H1 (cell line): ENCODE results near the gene ZWILCH. TPM values are rescaled to one million over a fixed set of nuclear protein-coding genes. Genes with fewer than 3 reads are reported as not detected.

Source experiments
- CTCF ChIA-PET: fragments of 300-600 bp; sonication (Branson Sonifier 250); formaldehyde crosslinking; loops from one replicate; lab custom pipeline; 2021; ENCODE audit not compliant: partially characterized antibody; lab: Charles Lee
- POLR2A ChIA-PET: fragments of 300-600 bp; sonication (Branson Sonifier 250); formaldehyde crosslinking; loops from one replicate; lab custom pipeline; 2021; ENCODE audit warnings: inconsistent platforms; ENCODE audit not compliant: partially characterized antibody; lab: Charles Lee
- DNase-seq, 2 experiments: peaks; one replicate each; pipeline versions ENCODE4 v3.0.0 to v3.0.0-alpha.2; 2010 to 2022; ENCODE audit warnings: low spot score in 2 of 2, low read depth in 1 of 2, mixed read lengths in 1 of 2
- FAIRE-seq: peaks from 2 replicates; lab custom pipeline; 2011; peaks lifted over from hg19 to GRCh38; lab: Jason Lieb, UNC
- H2AFZ ChIP-seq: 2 replicates; pipeline ENCODE4 v1.8.1; 2012; ENCODE audit warnings: low read length, inconsistent platforms
- H2AK5ac ChIP-seq: 2 replicates; pipeline ENCODE4 v1.6.1; 2013; ENCODE audit warnings: low read depth, low read length
- H2BK120ac ChIP-seq: replicated peaks from 2 replicates; pipeline ENCODE3; 2013; ENCODE audit warnings: low read depth, low read length, inconsistent platforms
- H2BK12ac ChIP-seq: 2 replicates; pipeline ENCODE4 v1.6.1; 2013; ENCODE audit warnings: low read depth, low read length
- H2BK15ac ChIP-seq: 2 replicates; pipeline ENCODE4 v1.6.1; 2013; ENCODE audit warnings: low read length
- H2BK20ac ChIP-seq: 2 replicates; pipeline ENCODE4 v1.6.1; 2013; ENCODE audit warnings: low read length
- H2BK5ac ChIP-seq: 2 replicates; pipeline ENCODE4 v1.6.1; 2013; ENCODE audit warnings: low read depth, low read length
- H3K14ac ChIP-seq: 2 replicates; pipeline ENCODE4 v1.6.1; 2013; ENCODE audit warnings: inconsistent platforms; ENCODE audit not compliant: insufficient read length
- H3K18ac ChIP-seq: 2 replicates; pipeline ENCODE4 v1.6.1; 2013; ENCODE audit warnings: low read length; ENCODE audit errors: extremely low read depth
- H3K23ac ChIP-seq: 2 replicates; pipeline ENCODE4 v1.6.1; 2013; ENCODE audit warnings: inconsistent platforms; ENCODE audit not compliant: insufficient read length
- H3K23me2 ChIP-seq: 2 replicates; pipeline ENCODE4 v1.6.1; 2013; ENCODE audit warnings: low read depth, low read length
- H3K27ac ChIP-seq: 2 replicates; pipeline ENCODE4 v1.6.1; 2011; ENCODE audit warnings: low read depth, low read length, inconsistent platforms
- H3K27me3 ChIP-seq, 4 experiments: replicated peaks in 1 of 4; 1 replicate in 1 of 4; 2 replicates in 3 of 4; pipeline versions ENCODE4 v1.6.1 to v1.8.1; 2011 to 2013; ENCODE audit warnings: low read length in 3 of 4, mild to moderate bottlenecking in 3 of 4, inconsistent platforms in 2 of 4, mixed read lengths in 2 of 4, moderate library complexity in 1 of 4; ENCODE audit not compliant: control insufficient read depth in 3 of 4, insufficient read depth in 3 of 4; ENCODE audit errors: extremely low read depth in 1 of 4
- H3K36me3 ChIP-seq, 4 experiments: 2 replicates each; pipeline versions ENCODE4 v1.6.1 to v1.8.1; 2011 to 2013; ENCODE audit warnings: mild to moderate bottlenecking in 4 of 4, low read length in 3 of 4, moderate library complexity in 2 of 4, control low read depth in 1 of 4, inconsistent platforms in 1 of 4; ENCODE audit not compliant: insufficient read depth in 4 of 4, control insufficient read depth in 2 of 4
- H3K4ac ChIP-seq: replicated peaks from 2 replicates; pipeline ENCODE3; 2013; ENCODE audit warnings: low read length, low read depth, mixed read lengths, inconsistent platforms; ENCODE audit not compliant: insufficient read length
- H3K4me1 ChIP-seq, 4 experiments: replicated peaks in 1 of 4; 1 replicate in 1 of 4; 2 replicates in 3 of 4; pipeline versions ENCODE4 v1.6.1 to v1.8.1; 2011 to 2013; ENCODE audit warnings: low read length in 3 of 4, inconsistent platforms in 2 of 4, mixed read lengths in 1 of 4; ENCODE audit not compliant: insufficient read depth in 4 of 4, control insufficient read depth in 3 of 4
- H3K4me2 ChIP-seq, 2 experiments: 2 replicates each; pipeline versions ENCODE4 v1.6.1 to v1.8.1; 2011 to 2013; ENCODE audit warnings: low read depth in 2 of 2, low read length in 2 of 2, control low read depth in 1 of 2, inconsistent platforms in 1 of 2, mild to moderate bottlenecking in 1 of 2; ENCODE audit not compliant: insufficient read depth in 1 of 2
- H3K4me3 ChIP-seq, 4 experiments: fragments of 200-600, 300-600 bp in 1 of 4; sonication (generic), shearing (Covaris generic), sonication (Bioruptor Twin) in 1 of 4; 2 replicates each; pipeline versions ENCODE4 v1.5.1 to v1.8.1; 2011 to 2016; ENCODE audit warnings: low read length in 4 of 4, low read depth in 3 of 4, control low read depth in 2 of 4, inconsistent platforms in 2 of 4, mild to moderate bottlenecking in 2 of 4, mixed read lengths in 1 of 4, moderate library complexity in 1 of 4; ENCODE audit not compliant: insufficient read depth in 2 of 4; ENCODE audit errors: extremely low read depth in 1 of 4
- H3K56ac ChIP-seq: replicated peaks from 2 replicates; pipeline ENCODE3; 2013; ENCODE audit warnings: low read depth, mild to moderate bottlenecking, mixed read lengths, low read length, inconsistent platforms; ENCODE audit not compliant: insufficient read length
- H3K79me1 ChIP-seq: 2 replicates; pipeline ENCODE4 v1.6.1; 2013; ENCODE audit warnings: low read depth, low read length, control low read depth
- H3K79me2 ChIP-seq, 2 experiments: 2 replicates each; pipeline versions ENCODE4 v1.6.1 to v1.8.1; 2012 to 2013; ENCODE audit warnings: low read length in 2 of 2, mild to moderate bottlenecking in 2 of 2, inconsistent platforms in 1 of 2; ENCODE audit not compliant: insufficient read depth in 2 of 2, control insufficient read depth in 1 of 2
- H3K9ac ChIP-seq, 4 experiments: replicated peaks in 1 of 4; 1 replicate in 1 of 4; 2 replicates in 3 of 4; pipeline versions ENCODE4 v1.6.1 to v1.8.1; 2011 to 2013; ENCODE audit warnings: low read depth in 3 of 4, low read length in 3 of 4, control low read depth in 2 of 4, mild to moderate bottlenecking in 2 of 4, moderate library complexity in 2 of 4, inconsistent platforms in 1 of 4; ENCODE audit errors: extremely low read depth in 1 of 4
- H3K9me3 ChIP-seq, 2 experiments: 2 replicates each; pipeline versions ENCODE4 v1.6.1 to v1.8.1; 2012 to 2013; ENCODE audit warnings: mild to moderate bottlenecking in 2 of 2, moderate library complexity in 2 of 2, control low read depth in 1 of 2, inconsistent platforms in 1 of 2, low read depth in 1 of 2, low read length in 1 of 2, mixed read lengths in 1 of 2; ENCODE audit not compliant: insufficient read depth in 2 of 2
- H4K20me1 ChIP-seq, 2 experiments: replicated peaks in 1 of 2; 2 replicates each; pipeline versions ENCODE3 to v1.8.1; 2011 to 2013; ENCODE audit warnings: inconsistent platforms in 2 of 2, low read length in 2 of 2, mild to moderate bottlenecking in 1 of 2; ENCODE audit not compliant: insufficient read depth in 2 of 2, control insufficient read depth in 1 of 2
- H4K5ac ChIP-seq: 2 replicates; pipeline ENCODE4 v1.6.1; 2013; ENCODE audit warnings: low read length, low read depth, mixed read lengths, inconsistent platforms; ENCODE audit not compliant: insufficient read length
- H4K8ac ChIP-seq: 2 replicates; pipeline ENCODE4 v1.8.0; 2013; ENCODE audit warnings: mild to moderate bottlenecking, moderate library complexity, low read length, inconsistent platforms; ENCODE audit not compliant: insufficient read depth; ENCODE audit errors: extremely low read depth
- H4K91ac ChIP-seq: replicated peaks from 2 replicates; pipeline ENCODE3; 2013; ENCODE audit warnings: low read length, mixed read lengths, inconsistent platforms; ENCODE audit not compliant: insufficient read length
- SIRT6 ChIP-seq: IDR thresholded peaks from one replicate; pipeline ENCODE4 v1.7.1; 2012; ENCODE audit warnings: low read length, inconsistent platforms
- WGBS, 2 experiments: shearing (Covaris generic) in 1 of 2; methylation state at CpG; one replicate each; pipeline versions ENCODE4 v1.1.6 to v1.1.7; 2013 to 2015; ENCODE audit warnings: low lambda C conversion rate in 2 of 2, mixed read lengths in 2 of 2, inconsistent platforms in 1 of 2, low coverage in 1 of 2, missing lambda C conversion rate in 1 of 2; ENCODE audit not compliant: insufficient replicate concordance in 2 of 2, insufficient coverage in 1 of 2, insufficient read length in 1 of 2; ENCODE audit errors: extremely low coverage in 1 of 2, missing lambda C conversion rate in 1 of 2; 5-methylcytosine and 5-hydroxymethylcytosine counted together
- polyA plus RNA-seq, 7 experiments: library from polyadenylated mRNA; depleted of rRNA in 3 of 7; stranded (reverse) in 5 of 7; unstranded in 2 of 7; fragments of >200 nt in 5 of 7; fragments of 200-250 nt in 2 of 7; gene quantifications; 1 replicate in 5 of 7; 2 replicates in 1 of 7; 4 replicates in 1 of 7; pipeline versions ENCODE4 v1.2.1 to v1.2.3, GENCODE V29; 2011 to 2013; ENCODE audit warnings: missing spikeins in 2 of 7, mixed read lengths in 2 of 7
- total RNA-seq: library from RNA; stranded (reverse); fragmentation: NEBNext Ultra II Directional; extraction: Animal tissue kit (Norgen Biotek cat#: 25700); gene quantifications from 2 replicates; pipeline ENCODE4 v1.2.1, GENCODE V29; 2021

ZWILCH gene
- total and polyA plus RNA-seq, 2 of the 8 experiments (the other 6 are each of a cell fraction or from before 2014, with no cell fraction given), result 18.1 to 61.5 TPM

- H3K9me3 ChIP-seq, result no peaks in the 10 kb centered on the region
- H3K9ac ChIP-seq, result no peak overlapping the region
- 94% methylated on average over 3 of the region's 3 CpGs; no CpG with 5 or more reads in 1 of the 2 experiments for WGBS, 2 experiments
- no peak overlapping the region for H3K4me2 ChIP-seq
- no peak overlapping the region for H3K4me3 ChIP-seq
- no peaks in the 10 kb centered on the region for H3K27me3 ChIP-seq
- H3K56ac ChIP-seq, result no peak overlapping the region
- no peaks in the 10 kb centered on the region for H3K23me2 ChIP-seq
- peaks cover 0 to 11% (median 0%) of the 10 kb centered on the region in 4 experiments; a peak in 4 of 8 replicates for H3K36me3 ChIP-seq
- no peak overlapping the region for H3K23ac ChIP-seq
- no peak overlapping the region for H2BK12ac ChIP-seq
- TF ChIP-seq SIRT6, result no peak
- H2AFZ ChIP-seq, result no peak overlapping the region
- H3K79me2 ChIP-seq, result no peaks in the 10 kb centered on the region
- no peak overlapping the region for H2AK5ac ChIP-seq
- H3K4ac ChIP-seq, result no peak overlapping the region
- no peak overlapping the region for H4K91ac ChIP-seq
- no peak overlapping the region for H3K27ac ChIP-seq
- FAIRE-seq, result no peak
- no peak overlapping the region for H4K8ac ChIP-seq
- no peak overlapping the region for H3K18ac ChIP-seq
- no peak for DNase-seq
- ChIA-PET CTCF (interaction anchor here (0.9 kb wide), 1 partner anchor 69 kb away, joined by 3 read pairs; the partner anchor contains the start of gene MAP2K1), POLR2A (no interaction called here)
- H2BK20ac ChIP-seq, result no peak overlapping the region
- H3K14ac ChIP-seq, result no peak overlapping the region
- H4K5ac ChIP-seq, result no peak overlapping the region
- no peak overlapping the region for H2BK15ac ChIP-seq
- peaks cover 4% of the 10 kb centered on the region; the same call in 1 of the 2 replicates for H3K79me1 ChIP-seq
- peaks cover 0 to 2% of the 10 kb centered on the region in 2 experiments for H4K20me1 ChIP-seq
- H2BK120ac ChIP-seq, result no peak overlapping the region
- H3K4me1 ChIP-seq, result no peaks in the 10 kb centered on the region; a peak in 2 of 7 replicates
- no peak overlapping the region for H2BK5ac ChIP-seq
These were observed 48.9 kb upstream of the ZWILCH start for GRCh38 chr15:66456211-66456610.
